Astrocyte (in vitro differentiated cells and primary cell): ENCODE measurements around the gene PTPN12. TPM values are rescaled to one million over a fixed set of nuclear protein-coding genes. Genes with fewer than 3 reads are reported as not detected.

Experiments used
- DNase-seq: peaks from one replicate; pipeline ENCODE4 v3.0.0-alpha.2; 2010; ENCODE audit warnings: low read depth
- FAIRE-seq: peaks from 2 replicates; lab custom pipeline; 2011; peaks lifted over from hg19 to GRCh38; lab: Jason Lieb, UNC
- H2AFZ ChIP-seq: 2 replicates; pipeline ENCODE4 v1.6.0; 2012; ENCODE audit warnings: low read depth, low read length, inconsistent platforms
- H3K27ac ChIP-seq: 2 replicates; pipeline ENCODE4 v1.5.1; 2011; ENCODE audit warnings: low read depth, low read length, inconsistent platforms
- H3K27me3 ChIP-seq: 2 replicates; pipeline ENCODE4 v1.6.0; 2011; ENCODE audit warnings: low read length, inconsistent platforms; ENCODE audit not compliant: insufficient read depth
- H3K36me3 ChIP-seq: 2 replicates; pipeline ENCODE4 v1.5.1; 2011; ENCODE audit warnings: low read length, inconsistent platforms; ENCODE audit not compliant: insufficient read depth
- H3K4me1 ChIP-seq: 2 replicates; pipeline ENCODE4 v1.5.1; 2011; ENCODE audit warnings: low read length, inconsistent platforms; ENCODE audit not compliant: insufficient read depth
- H3K4me2 ChIP-seq: 2 replicates; pipeline ENCODE4 v1.6.0; 2012; ENCODE audit warnings: low read length, inconsistent platforms
- H3K4me3 ChIP-seq: 2 replicates; pipeline ENCODE4 v1.5.1; 2011; ENCODE audit warnings: low read depth, mild to moderate bottlenecking, low read length, inconsistent platforms; ENCODE audit not compliant: insufficient read depth
- H3K79me2 ChIP-seq: 2 replicates; pipeline ENCODE4 v1.6.0; 2012; ENCODE audit warnings: mild to moderate bottlenecking, low read length, inconsistent platforms; ENCODE audit not compliant: insufficient read depth
- H3K9ac ChIP-seq: 2 replicates; pipeline ENCODE4 v1.6.0; 2012; ENCODE audit warnings: mild to moderate bottlenecking, low read length, inconsistent platforms
- H3K9me3 ChIP-seq: 2 replicates; pipeline ENCODE4 v1.5.1; 2012; ENCODE audit warnings: low read depth, mild to moderate bottlenecking, low read length, inconsistent platforms; ENCODE audit not compliant: insufficient read depth
- H4K20me1 ChIP-seq: 2 replicates; pipeline ENCODE4 v1.6.0; 2012; ENCODE audit warnings: low read length, inconsistent platforms; ENCODE audit not compliant: insufficient read depth
- H3K27ac Mint-ChIP-seq: one replicate; pipeline ENCODE4 v1.8.0; 2021; ENCODE audit warnings: mild to moderate bottlenecking, mixed read lengths; ENCODE audit not compliant: unreplicated experiment
- H3K27me3 Mint-ChIP-seq: one replicate; pipeline ENCODE4 v1.8.0; 2021; ENCODE audit warnings: low read depth, mixed read lengths; ENCODE audit not compliant: unreplicated experiment
- H3K36me3 Mint-ChIP-seq: one replicate; pipeline ENCODE4 v1.8.0; 2021; ENCODE audit warnings: low read depth, mixed read lengths; ENCODE audit not compliant: unreplicated experiment
- H3K4me1 Mint-ChIP-seq: one replicate; pipeline ENCODE4 v1.8.0; 2021; ENCODE audit warnings: low read depth, mixed read lengths; ENCODE audit not compliant: unreplicated experiment
- H3K4me3 Mint-ChIP-seq: one replicate; pipeline ENCODE4 v1.8.0; 2021; ENCODE audit warnings: mild to moderate bottlenecking, moderate library complexity, mixed read lengths; ENCODE audit not compliant: unreplicated experiment
- H3K9me3 Mint-ChIP-seq: one replicate; pipeline ENCODE4 v1.8.0; 2021; ENCODE audit warnings: mild to moderate bottlenecking, mixed read lengths; ENCODE audit not compliant: unreplicated experiment
- EZH2 ChIP-seq: IDR thresholded peaks from 2 replicates; pipeline ENCODE4 v1.6.1; 2012; ENCODE audit warnings: mild to moderate bottlenecking, low read length, inconsistent platforms; ENCODE audit not compliant: insufficient read depth
- total RNA-seq: library from RNA; stranded (reverse); gene quantifications from 2 replicates; pipeline ENCODE4 v1.2.1, GENCODE V29; 2021
- TF ChIP-seq, protein P1 (sequence below): IDR thresholded peaks from 2 replicates; pipeline ENCODE4 v1.5.1; 2011; ENCODE audit warnings: low read depth, mild to moderate bottlenecking, inconsistent platforms, low read length, moderate library complexity; ENCODE audit not compliant: insufficient read depth

PTPN12 gene
- total RNA-seq, 1 donor from 2014 or later: 111 TPM

DNA sequence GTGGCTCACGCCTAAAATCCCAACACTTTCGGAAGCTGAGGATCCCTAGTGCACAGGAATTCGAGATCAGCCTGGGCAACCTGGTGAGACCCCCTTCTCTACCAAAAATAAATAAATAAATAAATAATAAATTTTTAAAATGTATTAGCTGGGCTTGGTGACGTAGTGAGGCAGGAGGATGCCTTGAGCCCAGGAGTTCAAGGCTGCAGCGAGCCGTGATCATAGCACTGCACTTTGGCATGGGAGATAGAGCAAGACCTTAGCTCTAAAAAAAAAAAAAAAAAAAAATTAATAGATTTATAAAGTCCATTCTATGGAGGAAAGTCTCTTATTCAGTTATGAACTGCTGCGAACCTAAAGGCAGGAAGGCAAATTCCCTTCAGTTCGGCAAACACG lies 1.1 kb upstream of the PTPN12 start:
- peak overlapping the region; percentile 82 for H3K27ac ChIP-seq
- H3K4me3 Mint-ChIP-seq: peak overlapping the region; percentile 92
- H3K27me3 ChIP-seq: no peaks in the 10 kb centered on the region
- H3K9ac ChIP-seq: peak overlapping the region; percentile 89
- H3K4me1 ChIP-seq: peaks cover 4% of the 10 kb centered on the region
- H3K36me3 Mint-ChIP-seq: no peaks in the 10 kb centered on the region
- H3K9me3 ChIP-seq: no peaks in the 10 kb centered on the region
- peak overlapping the region; percentile 99 for H3K4me2 ChIP-seq
- peaks cover 18% of the 10 kb centered on the region for H4K20me1 ChIP-seq
- TF ChIP-seq, protein P1, sequence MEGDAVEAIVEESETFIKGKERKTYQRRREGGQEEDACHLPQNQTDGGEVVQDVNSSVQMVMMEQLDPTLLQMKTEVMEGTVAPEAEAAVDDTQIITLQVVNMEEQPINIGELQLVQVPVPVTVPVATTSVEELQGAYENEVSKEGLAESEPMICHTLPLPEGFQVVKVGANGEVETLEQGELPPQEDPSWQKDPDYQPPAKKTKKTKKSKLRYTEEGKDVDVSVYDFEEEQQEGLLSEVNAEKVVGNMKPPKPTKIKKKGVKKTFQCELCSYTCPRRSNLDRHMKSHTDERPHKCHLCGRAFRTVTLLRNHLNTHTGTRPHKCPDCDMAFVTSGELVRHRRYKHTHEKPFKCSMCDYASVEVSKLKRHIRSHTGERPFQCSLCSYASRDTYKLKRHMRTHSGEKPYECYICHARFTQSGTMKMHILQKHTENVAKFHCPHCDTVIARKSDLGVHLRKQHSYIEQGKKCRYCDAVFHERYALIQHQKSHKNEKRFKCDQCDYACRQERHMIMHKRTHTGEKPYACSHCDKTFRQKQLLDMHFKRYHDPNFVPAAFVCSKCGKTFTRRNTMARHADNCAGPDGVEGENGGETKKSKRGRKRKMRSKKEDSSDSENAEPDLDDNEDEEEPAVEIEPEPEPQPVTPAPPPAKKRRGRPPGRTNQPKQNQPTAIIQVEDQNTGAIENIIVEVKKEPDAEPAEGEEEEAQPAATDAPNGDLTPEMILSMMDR: no peak
- TF ChIP-seq EZH2: no peak
- H3K27me3 Mint-ChIP-seq: no peaks in the 10 kb centered on the region
- DNase-seq (no peak), FAIRE-seq (no peak)
- peak overlapping the region; percentile 87 for H3K27ac Mint-ChIP-seq
- peak overlapping the region; percentile 96 for H2AFZ ChIP-seq
- H3K4me3 ChIP-seq: peak overlapping the region; percentile 83
- peaks cover 37% of the 10 kb centered on the region for H3K79me2 ChIP-seq
- peaks cover 2% of the 10 kb centered on the region for H3K9me3 Mint-ChIP-seq
- no peaks in the 10 kb centered on the region for H3K36me3 ChIP-seq
- H3K4me1 Mint-ChIP-seq: peaks cover 8% of the 10 kb centered on the region

DNA sequence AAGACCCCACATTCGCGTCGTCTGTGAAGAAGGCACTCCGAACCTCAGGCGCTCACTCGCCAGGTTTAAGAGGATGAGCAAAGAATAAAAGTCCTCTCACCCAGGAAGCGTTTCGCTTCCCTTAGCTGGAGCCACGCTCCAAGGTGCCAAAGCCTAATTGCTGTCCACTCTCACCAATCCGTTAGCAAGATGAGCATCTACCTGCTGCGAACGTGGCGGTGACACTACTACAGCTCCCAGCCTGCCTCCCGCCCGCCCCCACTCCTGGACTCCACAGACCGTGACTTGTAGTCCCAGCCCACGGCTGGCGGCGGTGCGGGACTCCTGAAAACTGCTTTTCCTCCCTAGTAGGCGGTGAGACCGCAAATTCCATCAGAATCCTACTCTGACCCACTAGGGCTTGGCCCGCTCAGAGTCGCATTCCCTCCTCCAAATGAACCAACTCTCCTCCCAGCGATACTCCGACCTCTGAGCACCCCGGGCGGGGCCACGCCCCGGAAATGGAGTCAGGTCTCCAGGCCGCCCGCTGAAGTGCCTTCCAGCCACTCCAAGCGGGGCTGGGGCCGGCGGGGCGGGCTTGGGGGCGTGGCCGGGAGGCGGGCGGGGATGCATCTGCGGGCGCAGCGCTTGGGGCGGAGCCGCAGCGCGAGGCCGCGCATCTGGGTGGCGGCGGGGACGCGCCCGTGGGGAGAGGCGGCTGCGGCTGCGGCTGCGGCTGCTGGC lies 521 bp upstream of the PTPN12 start:
- Histone ChIP-seq H3K36me3 (no peaks in the 10 kb centered on the region), H3K9me3 (no peaks in the 10 kb centered on the region), H3K9ac (peak overlapping the region; percentile 89), H3K27ac (peak overlapping the region; percentile 82), H3K4me3 (peak overlapping the region; percentile 83), H3K4me2 (peak overlapping the region; percentile 99), H3K27me3 (no peaks in the 10 kb centered on the region), H3K4me1 (peaks cover 4% of the 10 kb centered on the region), H3K79me2 (peaks cover 43% of the 10 kb centered on the region), H2AFZ (peak overlapping the region; percentile 96), H4K20me1 (peaks cover 23% of the 10 kb centered on the region)
- Mint-ChIP-seq H3K4me3 (peak overlapping the region; percentile 92), H3K9me3 (peaks cover 2% of the 10 kb centered on the region), H3K36me3 (no peaks in the 10 kb centered on the region), H3K27ac (peak overlapping the region; percentile 87), H3K27me3 (no peaks in the 10 kb centered on the region), H3K4me1 (peaks cover 14% of the 10 kb centered on the region)
- TF ChIP-seq, protein P1: no peak
- no peak for TF ChIP-seq EZH2
- no peak for FAIRE-seq
- peak; percentile 87 for DNase-seq

DNA sequence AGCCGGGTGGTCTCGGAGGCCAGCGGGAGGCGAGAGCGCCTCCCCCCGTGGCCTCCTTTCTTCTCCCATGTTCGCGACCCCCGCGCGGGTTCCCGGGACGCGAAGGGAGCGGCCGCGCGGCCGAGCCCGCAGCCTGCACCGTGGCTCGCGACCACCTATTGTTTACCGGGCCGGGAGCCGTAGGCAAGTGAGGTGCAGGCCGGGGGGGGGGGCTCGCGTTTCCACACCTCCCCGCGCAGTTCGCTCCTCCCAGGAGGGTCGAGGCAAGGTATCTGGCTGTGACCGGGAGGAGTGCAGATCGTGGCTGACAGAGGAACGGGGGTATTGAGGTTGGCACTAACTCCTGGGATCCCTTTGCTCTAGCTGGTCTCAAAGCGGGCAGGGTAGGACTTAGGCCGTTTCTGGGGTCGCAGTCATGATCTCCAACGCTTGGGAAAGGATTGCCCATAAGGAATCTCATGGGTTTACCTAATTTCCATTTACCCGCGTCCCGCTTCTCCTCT lies 734 bp downstream of the PTPN12 start:
- no peaks in the 10 kb centered on the region for H3K27me3 Mint-ChIP-seq
- Histone ChIP-seq H3K79me2 (peaks cover 55% of the 10 kb centered on the region), H3K36me3 (no peaks in the 10 kb centered on the region), H3K4me1 (peaks cover 4% of the 10 kb centered on the region), H3K27me3 (no peaks in the 10 kb centered on the region), H3K9ac (peak overlapping the region; percentile 97), H3K4me2 (peak overlapping the region; percentile 86), H2AFZ (peak overlapping the region; percentile 12), H3K27ac (peak overlapping the region; percentile 92), H4K20me1 (peaks cover 36% of the 10 kb centered on the region), H3K4me3 (peak overlapping the region; percentile 100), H3K9me3 (no peaks in the 10 kb centered on the region)
- peaks cover 25% of the 10 kb centered on the region for H3K4me1 Mint-ChIP-seq
- peak; percentile 12 for DNase-seq
- no peaks in the 10 kb centered on the region for H3K36me3 Mint-ChIP-seq
- FAIRE-seq: no peak
- H3K9me3 Mint-ChIP-seq: peaks cover 2% of the 10 kb centered on the region
- TF ChIP-seq, protein P1: no peak
- no peak for TF ChIP-seq EZH2
- H3K27ac Mint-ChIP-seq: peak overlapping the region; percentile 97
- H3K4me3 Mint-ChIP-seq: peak overlapping the region; percentile 99
